Erythroblast (primary cell): ENCODE measurements around the gene ZNF680.
"Not testable (repeated sequence)": the region's sequence is repeated elsewhere in the genome, so short reads cannot be mapped to it uniquely, and the experiment has no call there.

Experiments used
- DNase-seq, 2 experiments: peaks; one replicate each; lab custom pipeline; 2025; lab: John Stamatoyannopoulos, UW
- GATA1 ChIP-seq: IDR thresholded peaks from 2 replicates; pipeline ENCODE4 v1.6.1; 2011; ENCODE audit warnings: low read depth, mild to moderate bottlenecking, control low read depth, low read length, moderate library complexity
- POLR2A ChIP-seq: IDR thresholded peaks from 2 replicates; pipeline ENCODE4 v1.6.1; 2011; ENCODE audit warnings: mild to moderate bottlenecking, low read length

ZNF680 gene

DNA sequence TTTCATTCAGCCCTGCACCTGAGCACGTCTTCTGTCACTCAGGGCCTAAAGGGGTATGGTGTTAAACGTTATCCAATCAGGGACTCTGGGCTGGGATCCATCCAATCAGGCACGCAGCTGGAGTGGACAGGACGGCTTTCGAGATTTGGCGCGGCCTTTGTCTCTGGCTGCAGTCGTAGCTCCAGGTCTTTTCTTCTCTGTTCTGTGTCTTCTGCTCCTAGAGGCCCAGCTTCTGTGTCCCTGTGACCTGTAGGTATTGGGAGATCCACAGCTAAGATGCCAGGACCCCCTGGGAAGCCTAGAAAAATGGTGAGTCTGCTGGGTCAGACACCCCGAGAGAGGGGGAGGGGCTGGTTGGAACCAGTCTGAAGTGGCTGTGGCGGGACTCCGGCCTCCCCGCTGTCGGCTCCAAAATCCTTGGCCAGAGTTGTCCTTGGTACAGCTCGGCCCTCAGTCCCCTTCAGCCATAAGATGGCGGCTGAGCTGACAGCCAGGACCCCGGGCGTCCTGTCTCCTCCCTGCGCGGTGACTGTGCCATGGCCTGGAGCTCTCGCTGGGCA, 11.7 kb upstream of the ZNF680 start:
- no peak for TF ChIP-seq POLR2A
- no peak for TF ChIP-seq GATA1
- DNase-seq, result peak in 1 of 2 experiments; percentile 13

DNA sequence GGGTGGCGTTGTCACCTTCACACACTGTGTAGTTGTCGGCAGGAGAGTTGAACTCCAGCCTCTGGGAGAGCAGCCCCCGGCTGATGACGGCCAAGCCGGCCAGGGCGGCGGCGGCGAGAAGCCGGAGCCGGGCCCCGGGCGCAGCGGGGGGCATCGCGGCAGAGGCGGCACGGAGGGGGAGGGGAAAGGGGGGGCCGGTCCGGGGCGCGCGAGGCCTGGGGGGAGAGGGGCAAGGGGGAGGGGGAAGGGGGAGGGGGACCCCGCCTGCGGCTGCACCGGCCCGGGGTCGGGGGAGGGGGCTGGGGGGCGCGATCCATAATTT, 7.4 kb upstream of the ZNF680 start:
- not testable (repeated sequence) for DNase-seq

GRCh38 chr7:64569372-64570283, 6.8 kb upstream of the ZNF680 start:
- DNase-seq, result peak; percentile 22 to 29

- DNase-seq, result no peak
- TF ChIP-seq POLR2A (no peak), GATA1 (no peak)
Observed at GRCh38 chr7:64562256-64562625, 630 bp downstream of the ZNF680 start.

GRCh38 chr7:64559206-64559605, 3.7 kb downstream of the ZNF680 start:
- no peak for TF ChIP-seq GATA1
- TF ChIP-seq POLR2A, result no peak
- no peak for DNase-seq

- TF ChIP-seq GATA1 (no peak), POLR2A (no peak)
- DNase-seq, result no peak
Observed at GRCh38 chr7:64558781-64559180, 4.1 kb downstream of the ZNF680 start.

- DNase-seq, result no peak
- TF ChIP-seq GATA1 (no peak), POLR2A (no peak)
Observed at GRCh38 chr7:64558323-64558705, 4.6 kb downstream of the ZNF680 start.

DNA sequence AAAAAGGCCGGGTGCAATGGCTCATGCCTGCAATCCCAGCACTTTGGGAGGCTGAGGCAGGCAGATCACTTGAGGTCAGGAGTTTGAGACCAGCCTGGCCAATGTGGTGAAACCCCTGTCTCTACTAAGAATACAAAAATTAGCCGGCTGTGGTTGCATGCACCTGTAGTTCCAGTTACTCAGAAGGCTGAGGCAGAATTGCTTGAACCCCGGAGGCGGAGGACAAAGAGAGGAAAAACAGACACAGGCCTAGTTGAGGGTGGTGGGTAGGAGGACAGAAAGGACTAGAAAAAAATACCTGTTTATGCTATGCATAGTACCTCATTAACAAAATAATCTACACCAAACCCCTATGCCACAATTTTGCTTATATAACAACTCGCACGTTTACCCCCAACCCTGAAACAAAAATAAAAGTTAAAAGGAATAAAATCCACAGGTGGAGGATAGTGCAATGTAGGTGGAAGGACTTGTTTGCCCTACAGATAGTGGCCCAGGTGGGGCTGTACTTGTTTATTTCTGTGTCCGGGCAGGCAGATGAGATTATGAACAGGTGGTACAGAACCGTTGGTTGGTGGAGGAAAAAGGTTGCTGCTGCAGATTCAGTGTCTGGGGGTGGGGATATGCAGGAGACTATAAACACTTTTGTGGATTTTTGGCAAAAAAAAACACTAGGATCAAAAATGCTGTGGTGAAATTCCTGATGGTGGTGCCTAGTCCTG, 5.1 kb downstream of the ZNF680 start:
- TF ChIP-seq POLR2A (no peak), GATA1 (no peak)
- no peak for DNase-seq

GRCh38 chr7:64555046-64555445, 7.8 kb downstream of the ZNF680 start:
- no peak for TF ChIP-seq GATA1
- TF ChIP-seq POLR2A, result no peak

DNA sequence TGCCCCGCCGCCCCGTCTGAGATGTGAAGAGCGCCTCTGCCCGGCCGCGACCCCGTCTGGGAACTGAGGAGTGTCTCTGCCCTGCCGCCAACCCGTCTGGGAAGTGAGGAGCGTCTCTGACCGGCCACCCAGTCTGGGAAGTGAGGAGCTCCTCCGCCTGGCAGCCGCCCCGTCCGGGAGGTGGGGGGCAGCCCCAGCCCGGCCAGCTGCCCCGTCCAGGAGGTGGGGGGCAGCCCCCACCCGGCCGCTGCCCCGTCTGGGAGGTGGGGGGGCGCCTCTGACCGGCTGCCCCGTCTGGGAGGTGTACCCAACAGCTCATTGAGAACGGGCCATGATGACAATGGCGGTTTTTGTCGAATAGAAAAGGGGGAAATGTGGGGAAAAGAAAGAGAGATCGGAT, 8.7 kb downstream of the ZNF680 start:
- DNase-seq, result not testable (repeated sequence)

More at GRCh38 chr7:64555046-64555445, 7.8 kb downstream of the ZNF680 start:
- no peak for DNase-seq

- DNase-seq, result no peak
- no peak for TF ChIP-seq POLR2A
- no peak for TF ChIP-seq GATA1
Observed at GRCh38 chr7:64551375-64552142, 11.3 kb downstream of the ZNF680 start.

DNA sequence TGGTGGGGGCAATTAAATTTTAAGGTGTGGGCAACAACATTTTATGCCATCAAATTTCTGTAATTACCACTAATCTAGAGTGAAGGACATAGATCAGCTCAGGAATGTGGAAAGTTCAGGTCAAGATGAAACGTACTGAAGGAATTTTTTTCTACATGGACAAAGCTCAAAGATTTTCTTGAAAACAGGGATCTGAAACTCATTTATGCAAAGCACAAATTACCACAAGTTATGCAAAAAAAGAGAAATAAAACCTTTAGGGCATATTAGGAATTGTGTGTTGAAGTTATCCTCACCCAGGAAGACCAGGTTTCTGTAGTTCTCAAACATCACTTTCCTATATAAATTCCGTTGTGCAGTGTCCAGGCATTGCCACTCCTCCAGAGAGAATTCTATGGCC, 18.9 kb downstream of the ZNF680 start:
- no peak for TF ChIP-seq GATA1
- TF ChIP-seq POLR2A, result no peak
- DNase-seq, result no peak

GRCh38 chr7:64541438-64542359, 21.2 kb downstream of the ZNF680 start:
- DNase-seq, result no peak
- no peak for TF ChIP-seq GATA1
- no peak for TF ChIP-seq POLR2A
